Choroid plexus epithelial cell (primary cell): Measurements from ENCODE around the gene CNIH3.

Source experiments
- DNase-seq: peaks from one replicate; pipeline ENCODE4 v3.0.0-alpha.2; 2010; ENCODE audit warnings: low read depth
- H3K4me3 ChIP-seq: 2 replicates; pipeline ENCODE4 v1.5.1; 2011; ENCODE audit warnings: low read depth, mild to moderate bottlenecking, control low read depth, low read length, moderate library complexity
- CTCF ChIP-seq: conservative IDR thresholded peaks from 2 replicates; pipeline ENCODE4 v1.5.1; 2011; ENCODE audit warnings: low read depth, mild to moderate bottlenecking, control low read depth, inconsistent platforms, low read length, moderate library complexity

Gene CNIH3

GRCh38 chr1:224660074-224660473 is 44.0 kb downstream of the CNIH3 start:
- no peak overlapping the region for H3K4me3 ChIP-seq
- DNase-seq, result no peak
- no peak for TF ChIP-seq CTCF

DNA sequence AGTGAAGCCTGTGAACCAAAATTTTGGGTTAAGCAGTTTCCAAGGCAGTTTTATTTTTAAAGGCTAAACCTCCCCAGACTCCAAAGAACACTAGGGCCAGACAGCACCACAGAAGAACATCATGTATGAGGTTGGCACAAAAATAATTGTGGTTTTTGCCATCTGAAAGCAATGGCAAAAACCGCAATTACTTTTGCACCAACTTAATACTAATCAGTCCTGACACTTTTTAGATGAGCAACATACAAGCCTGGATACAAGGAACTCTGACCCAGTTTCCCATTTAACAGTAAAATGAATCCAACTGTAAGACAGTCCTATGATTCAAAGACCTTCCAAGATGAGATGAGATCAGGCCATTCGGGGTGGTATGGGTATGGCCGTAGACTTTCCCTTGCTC is 46.8 kb downstream of the CNIH3 start:
- DNase-seq, result no peak
- no peak for TF ChIP-seq CTCF
- H3K4me3 ChIP-seq, result no peak overlapping the region

DNA sequence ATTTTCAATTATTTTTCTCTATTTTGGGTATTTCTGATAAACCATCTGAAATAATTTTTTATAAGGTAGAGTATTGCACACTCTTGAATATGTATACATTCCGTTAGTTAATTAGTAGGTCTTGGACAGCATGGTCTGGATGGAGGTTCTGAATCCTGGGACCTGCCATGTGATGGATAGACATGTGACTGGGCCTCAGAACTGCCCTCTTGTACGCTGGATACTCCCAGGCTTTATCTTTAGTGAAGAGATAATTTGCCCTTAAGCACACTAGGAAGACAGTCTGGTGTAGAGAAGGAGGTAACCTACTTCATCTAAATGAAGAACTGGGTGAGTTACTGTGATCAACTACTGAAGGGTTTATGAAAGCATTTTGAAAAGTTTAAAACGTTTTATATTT is 48.9 kb downstream of the CNIH3 start:
- TF ChIP-seq CTCF, result no peak
- H3K4me3 ChIP-seq, result no peak overlapping the region
- DNase-seq, result no peak

- no peak overlapping the region for H3K4me3 ChIP-seq
- no peak for TF ChIP-seq CTCF
- no peak for DNase-seq
Observed at GRCh38 chr1:224666078-224666477, 50.0 kb downstream of the CNIH3 start.

- no peak for TF ChIP-seq CTCF
- no peak for DNase-seq
- H3K4me3 ChIP-seq, result no peak overlapping the region
Observed at GRCh38 chr1:224666913-224667312, 50.8 kb downstream of the CNIH3 start.

- no peak overlapping the region for H3K4me3 ChIP-seq
- no peak for TF ChIP-seq CTCF
- DNase-seq, result no peak
Observed at GRCh38 chr1:224668984-224669383, 52.9 kb downstream of the CNIH3 start.

DNA sequence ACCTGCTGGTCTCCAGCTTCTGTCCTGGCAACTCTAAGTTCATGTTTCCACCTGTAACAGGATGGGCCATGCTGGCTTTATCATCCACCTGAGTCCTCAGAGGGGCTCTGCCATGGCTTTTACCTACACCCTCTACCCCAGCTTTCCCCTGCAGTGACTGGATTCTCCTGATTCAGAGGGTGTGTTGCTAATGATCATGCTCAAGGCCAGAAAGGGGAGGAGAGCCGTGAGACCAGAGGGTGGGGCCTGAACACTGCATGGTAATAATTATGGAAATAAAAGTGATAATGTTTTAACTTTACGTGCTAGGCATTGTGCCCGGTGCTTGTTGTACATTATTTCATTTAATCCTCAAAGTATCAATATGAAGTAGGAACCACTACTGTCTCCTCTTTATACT is 53.3 kb downstream of the CNIH3 start:
- no peak for TF ChIP-seq CTCF
- no peak for DNase-seq
- H3K4me3 ChIP-seq, result no peak overlapping the region
